ENCODE data around the gene TASL. TPM values are rescaled to one million over a fixed set of nuclear protein-coding genes. Genes with fewer than 3 reads are reported as not detected.
"Not testable (repeated sequence)": the region's sequence is repeated elsewhere in the genome, so short reads cannot be mapped to it uniquely, and the experiment has no call there.

The TASL gene
- polyA plus RNA-seq, 5 donors = 0.76 to 1.7 (median 0.91) TPM

DNA sequence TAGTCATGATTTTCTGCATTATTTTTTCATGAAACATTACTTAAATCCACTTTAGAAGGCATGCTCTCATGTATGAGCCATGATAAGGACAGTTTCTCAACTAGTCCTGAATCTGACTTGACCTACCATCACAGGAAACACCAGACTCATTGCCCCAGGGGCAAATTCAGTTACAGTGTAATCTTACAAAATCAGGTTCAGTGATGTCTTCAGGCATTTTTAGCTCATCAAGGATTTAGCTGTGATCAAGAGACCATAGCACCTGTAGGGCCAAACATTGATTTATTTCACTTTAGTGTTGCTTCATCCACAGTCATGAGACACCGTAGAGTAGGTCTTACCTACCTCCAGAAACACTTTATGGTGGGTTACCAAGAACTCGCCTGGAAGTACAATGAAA is 3.1 kb upstream of the TASL start:
- DNase-seq = no peak

DNA sequence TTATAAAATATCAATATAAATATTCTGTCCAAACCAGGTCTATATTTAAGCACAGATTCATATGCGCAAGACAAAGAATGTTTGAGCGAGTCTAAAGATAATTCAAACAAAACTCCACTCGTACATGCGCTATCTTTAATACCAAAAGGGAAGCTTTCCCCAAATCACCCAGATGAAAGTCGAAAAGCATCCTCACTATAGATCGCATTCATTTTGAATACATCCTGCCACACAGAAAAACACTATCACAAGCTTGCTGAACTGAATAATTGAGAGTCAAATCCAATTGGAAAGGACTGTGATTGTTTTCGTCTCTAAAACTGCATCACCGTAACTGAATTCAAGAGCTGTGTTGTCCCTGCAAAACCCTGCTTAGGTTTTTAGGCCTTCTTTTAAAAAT is 685 bp downstream of the TASL start:
- no peak for DNase-seq

DNA sequence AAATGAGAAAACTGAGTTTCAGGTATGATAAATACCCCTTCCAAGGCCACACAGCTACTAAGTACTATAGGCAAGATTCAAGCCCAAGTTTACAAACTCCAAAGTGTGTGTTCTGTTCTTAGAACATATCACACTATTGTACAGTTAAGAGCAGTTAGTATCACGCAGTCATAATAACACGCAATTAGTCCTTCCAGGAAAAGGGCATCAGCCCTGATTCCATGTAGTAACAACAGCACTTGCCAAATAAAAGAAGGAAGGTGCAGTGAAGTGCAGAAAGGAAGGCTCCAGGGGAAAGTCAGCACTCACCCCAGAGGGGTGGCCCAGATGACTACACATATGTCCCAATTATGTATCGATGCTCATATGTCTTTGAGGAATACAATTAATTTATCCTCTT is 4.4 kb downstream of the TASL start:
- no peak for DNase-seq

DNA sequence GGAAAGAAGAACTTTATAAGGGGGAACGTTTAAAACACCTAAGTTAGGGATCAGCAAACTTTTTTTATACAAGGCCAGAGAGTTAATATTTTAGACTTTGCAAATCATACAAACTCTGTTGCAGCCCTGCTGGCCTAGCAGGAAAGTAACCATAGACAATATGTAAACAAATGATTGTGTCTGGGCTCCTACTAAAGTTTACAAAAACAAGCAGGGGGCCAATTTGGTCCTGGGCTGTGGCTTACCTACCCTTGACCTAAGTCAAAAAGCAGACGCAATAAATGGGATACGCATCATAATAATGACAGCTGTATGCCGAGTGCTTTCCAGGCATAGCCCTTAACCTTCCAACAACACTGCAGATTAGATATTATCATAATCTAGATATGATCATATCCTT is 4.9 kb downstream of the TASL start:
- DNase-seq = no peak

DNA sequence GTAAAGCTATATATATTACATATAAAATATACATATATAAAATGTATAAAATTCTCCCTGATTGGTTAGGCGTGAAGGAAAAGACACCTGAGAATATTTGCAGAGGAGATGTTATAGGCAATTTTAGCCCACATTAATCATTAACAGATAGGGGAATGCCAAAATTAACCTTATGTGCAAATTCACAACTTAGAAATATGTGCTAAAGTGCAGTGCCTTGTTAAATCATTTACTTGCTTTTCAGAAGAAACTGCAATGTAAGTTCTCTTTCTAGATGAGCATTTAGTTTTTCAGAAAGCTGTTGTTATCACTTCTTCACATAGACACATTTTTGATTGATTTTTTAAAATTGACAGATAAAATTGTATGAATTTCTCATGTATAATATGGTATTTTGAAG is 5.6 kb downstream of the TASL start:
- no peak for DNase-seq

DNA sequence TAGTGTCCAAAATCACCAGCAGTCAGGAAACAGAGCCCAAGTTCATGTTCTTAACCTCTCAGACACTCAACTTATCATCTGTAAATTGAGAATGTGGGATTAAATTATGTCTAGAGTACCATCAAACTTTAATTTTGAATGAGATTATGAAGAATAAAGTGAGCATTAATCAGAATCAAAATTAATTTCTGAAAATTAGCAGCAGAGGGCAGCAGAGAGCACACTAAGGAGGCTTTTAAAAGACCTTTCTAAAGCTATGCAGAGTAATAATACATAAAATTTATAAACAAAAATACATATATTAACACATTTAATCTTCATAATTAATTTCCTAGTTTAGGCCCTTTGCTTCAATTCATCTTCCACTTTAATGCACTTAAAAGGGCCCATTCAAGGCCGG is 7.1 kb downstream of the TASL start:
- no peak for DNase-seq

DNA sequence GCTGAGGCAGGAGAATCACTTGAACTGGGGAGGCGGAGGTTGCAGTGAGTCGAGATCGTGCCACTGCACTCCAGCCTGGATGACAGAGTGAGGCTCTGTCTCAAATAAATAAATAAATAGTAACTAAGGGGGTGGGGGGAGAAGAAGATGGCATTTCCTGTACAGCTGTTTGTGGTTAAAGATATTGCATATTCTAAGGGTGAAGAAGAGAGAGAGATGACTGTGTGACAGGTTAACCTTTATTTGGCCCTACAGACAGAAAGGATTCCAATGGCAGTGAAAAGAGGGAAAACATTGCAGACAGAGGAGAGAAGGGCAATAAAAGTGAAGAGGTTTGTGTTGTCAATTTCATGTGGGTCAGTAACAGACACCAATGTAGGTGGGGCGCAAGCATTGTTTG is 9.4 kb downstream of the TASL start:
- no peak for DNase-seq

DNA sequence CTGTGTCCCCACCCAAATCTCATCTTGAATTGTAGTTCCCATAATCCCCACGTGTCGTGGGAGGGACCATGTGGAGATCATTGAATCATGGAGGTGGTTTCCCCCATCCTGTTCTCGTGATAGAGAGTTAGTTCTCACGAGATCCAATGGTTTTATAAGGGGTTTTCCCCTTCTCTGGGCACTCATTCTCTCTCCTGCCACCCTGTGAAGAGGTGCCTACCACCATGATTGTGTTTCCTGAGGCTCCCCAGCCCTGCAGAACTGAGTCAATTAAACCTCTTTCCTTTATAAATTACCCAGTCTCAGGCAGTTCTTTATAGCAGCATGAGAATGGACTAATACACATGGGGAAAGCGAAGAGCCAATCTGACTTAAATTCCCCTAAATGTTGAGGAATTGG is 14.5 kb downstream of the TASL start:
- not testable (repeated sequence) for DNase-seq

DNA sequence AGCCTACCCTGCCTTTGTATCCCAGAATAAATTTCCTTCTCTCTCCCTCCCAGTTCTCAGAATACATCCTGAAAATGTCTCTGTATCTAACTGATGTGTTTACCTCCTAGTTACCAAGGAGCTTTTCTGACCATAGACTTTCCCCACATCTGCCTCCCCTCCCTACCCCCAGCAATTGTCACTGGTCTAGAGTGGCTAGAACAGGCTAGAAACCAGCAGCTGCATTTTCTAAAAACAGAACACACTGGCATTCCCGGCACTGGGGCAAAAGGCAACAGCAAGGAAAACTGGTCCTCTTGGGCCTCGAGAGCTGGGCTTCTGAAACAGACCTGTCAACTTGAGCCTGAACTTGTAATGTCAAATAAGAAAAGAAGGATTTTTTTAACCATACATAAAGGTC is 16.4 kb downstream of the TASL start:
- DNase-seq = no peak

DNA sequence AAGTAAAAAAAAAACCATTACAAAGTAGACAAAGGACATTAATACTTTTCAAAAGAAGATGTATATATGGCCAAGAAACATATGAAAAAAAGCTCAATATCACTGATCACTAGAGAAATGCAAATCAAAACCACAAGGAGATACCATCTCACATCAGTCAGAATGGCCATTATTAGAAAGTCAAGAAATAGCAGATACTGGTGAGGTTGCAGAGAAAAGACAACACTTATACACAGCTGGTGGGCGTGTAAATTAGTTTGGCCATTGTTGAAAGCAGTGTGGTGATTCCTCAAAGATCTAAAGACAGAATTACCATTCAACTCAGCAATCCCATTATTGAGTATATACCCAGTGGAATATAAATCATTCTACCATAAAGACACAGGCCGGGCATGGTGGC is 39.3 kb downstream of the TASL start:
- DNase-seq = no peak

DNA sequence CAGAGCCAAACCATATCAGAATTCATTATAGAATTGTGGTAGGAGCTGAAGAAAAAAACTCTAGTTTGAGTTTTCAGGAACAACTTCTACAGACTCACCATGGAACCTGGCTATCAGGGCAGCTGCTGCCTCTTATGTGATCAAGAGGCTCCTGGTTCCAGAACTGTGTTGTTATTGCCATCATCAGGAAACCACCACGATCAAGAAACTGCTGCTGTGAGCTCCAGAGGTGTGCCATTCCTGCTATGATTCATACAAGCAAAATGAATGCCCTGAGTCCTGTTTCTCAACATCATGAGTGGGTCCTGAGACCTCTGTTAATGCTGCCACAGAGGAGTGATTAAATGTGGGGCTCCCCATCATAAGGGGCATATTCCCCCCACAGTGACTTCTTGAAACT is 43.7 kb downstream of the TASL start:
- no peak for DNase-seq

DNA sequence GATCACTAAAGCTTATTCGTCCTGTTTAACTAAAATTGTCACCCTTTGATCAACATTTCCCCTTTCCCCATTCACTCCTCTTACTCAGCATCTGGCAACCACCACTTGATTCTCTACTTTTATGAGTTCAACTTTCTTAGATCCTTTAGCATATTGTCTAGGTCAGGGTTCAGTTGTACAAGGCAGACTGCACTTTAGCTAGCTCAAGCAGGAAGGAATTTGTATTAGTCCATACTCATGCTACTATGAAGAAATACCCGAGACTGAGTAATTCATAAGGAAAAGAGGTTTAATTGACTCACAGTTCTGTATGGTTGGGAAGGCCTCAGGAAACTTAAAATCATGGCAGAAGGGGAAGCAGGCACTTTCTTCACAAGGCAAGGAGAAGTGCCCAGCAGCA is 44.3 kb downstream of the TASL start:
- DNase-seq = no peak

DNA sequence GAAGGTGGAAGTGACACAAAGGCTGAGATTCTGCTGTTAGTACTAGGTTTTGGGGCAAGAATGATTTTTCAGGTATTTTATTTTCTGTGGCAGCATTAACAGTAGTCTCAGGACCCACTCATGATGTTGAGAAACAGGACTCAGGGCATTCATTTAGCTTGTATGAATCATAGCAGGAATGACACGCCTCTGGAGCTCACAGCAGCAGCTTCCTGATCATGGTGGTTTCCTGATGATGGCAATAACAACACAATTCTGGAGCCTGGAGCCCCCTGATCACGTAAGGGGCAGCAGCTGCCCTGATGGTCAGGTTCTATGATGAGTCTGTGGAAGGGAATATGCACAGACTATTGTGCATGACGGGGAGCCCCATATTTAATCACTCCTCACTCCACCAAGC is 47.0 kb downstream of the TASL start:
- no peak for DNase-seq

DNA sequence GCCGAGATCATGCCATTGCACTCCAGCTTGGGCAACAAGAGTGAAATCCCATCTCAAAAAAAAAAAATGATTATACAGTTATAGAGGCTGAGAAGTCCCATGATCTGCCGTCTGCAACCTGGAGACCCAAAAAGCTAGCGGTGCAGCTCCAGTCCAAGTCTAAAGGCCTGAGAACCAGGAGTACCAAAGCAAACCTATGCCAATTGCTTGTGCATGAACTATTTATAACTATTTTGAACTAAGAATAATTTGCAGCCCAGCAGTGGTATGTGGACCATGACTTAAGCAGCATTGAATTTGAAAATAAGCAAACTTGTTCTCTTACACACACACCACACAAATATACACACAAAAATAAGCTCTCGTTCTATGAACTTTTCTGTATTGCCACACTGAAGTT is 51.8 kb downstream of the TASL start:
- no peak for DNase-seq

DNA sequence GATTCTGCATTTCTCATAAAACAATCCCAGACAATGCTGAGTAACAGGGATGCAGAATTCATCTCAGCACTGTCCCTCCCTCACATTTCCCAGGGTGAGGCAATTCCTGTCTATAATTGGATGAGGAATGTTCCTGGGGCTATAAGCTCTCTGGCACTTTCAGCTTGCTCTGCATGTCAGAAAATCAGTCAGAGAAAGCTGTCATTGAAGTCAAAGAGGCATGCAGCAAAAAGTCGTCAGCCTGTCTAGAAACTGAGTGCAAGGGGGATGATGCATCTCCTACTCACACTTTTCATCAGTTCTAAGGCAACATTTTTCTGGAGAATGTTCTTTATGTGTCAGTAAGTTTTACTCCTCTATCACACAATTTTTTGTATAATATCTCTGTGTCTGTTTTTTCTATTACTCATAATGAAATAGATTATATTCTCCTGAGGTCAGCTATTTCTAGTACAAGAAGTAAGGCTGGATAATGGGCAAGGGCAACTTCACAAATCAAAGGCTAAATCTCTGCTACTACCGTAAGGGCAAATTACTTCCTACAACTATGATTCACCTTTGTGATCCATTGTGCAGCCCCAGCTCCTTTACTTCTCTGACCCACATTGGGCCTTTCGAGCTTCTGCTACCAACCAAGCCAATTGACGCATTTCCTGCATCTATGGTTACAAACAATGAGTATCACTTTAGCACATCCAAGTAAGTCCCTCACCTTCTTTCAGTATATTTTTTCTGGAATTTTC is 56.0 kb downstream of the TASL start:
- DNase-seq = no peak

DNA sequence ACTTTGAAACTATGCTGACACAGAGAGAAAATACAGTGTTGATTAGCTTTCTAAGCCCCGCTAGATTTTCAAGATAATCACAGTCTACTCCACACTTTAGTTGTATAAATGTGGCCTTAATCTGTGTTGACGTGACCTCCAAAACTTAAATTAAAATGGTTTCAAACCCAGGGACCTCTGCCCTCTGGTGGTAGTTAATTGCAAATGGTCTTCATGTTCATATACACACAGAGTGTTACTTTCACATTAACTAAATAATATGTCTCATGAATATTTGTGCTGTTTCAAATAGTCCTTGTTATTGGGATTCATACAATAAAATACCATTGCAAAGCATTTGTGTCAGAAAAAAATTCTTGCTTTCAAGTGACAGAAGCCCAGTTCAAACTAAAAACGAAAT is 64.3 kb downstream of the TASL start:
- DNase-seq = no peak

Other genes with a start within 250 kb of the TASL start
- gene GK, start 75.7 kb upstream of the TASL start, polyA plus RNA-seq (ENCODE audit: insufficient read depth in 1 of 5, insufficient read length in 5 of 5, low replicate concordance in 1 of 5) = 10 to 100 TPM in 1 of 5 donors, 1 to 10 TPM in 4; 6.5 to 10.1 (median 8.9) TPM

Measured in right lung (tissue), 5 donors.